Neural crest cell (in vitro differentiated cells): ENCODE data around the gene N4BP2L2. TPM values are rescaled to one million over a fixed set of nuclear protein-coding genes. Genes with fewer than 3 reads are reported as not detected.

Experiments used
- DNase-seq: peaks from one replicate; pipeline ENCODE4 v3.0.0; 2021; ENCODE audit warnings: low read depth, mixed read lengths, low spot score
- H3K27ac Mint-ChIP-seq: one replicate; pipeline ENCODE4 v1.8.0; 2021; ENCODE audit warnings: mild to moderate bottlenecking, mixed read lengths; ENCODE audit not compliant: unreplicated experiment
- H3K27me3 Mint-ChIP-seq: 2 replicates; pipeline ENCODE4 v1.8.0; 2021; ENCODE audit warnings: low read depth, mild to moderate bottlenecking, mixed read lengths
- H3K36me3 Mint-ChIP-seq: 2 replicates; pipeline ENCODE4 v1.8.0; 2021; ENCODE audit warnings: low read depth, mild to moderate bottlenecking, mixed read lengths
- H3K4me1 Mint-ChIP-seq: 2 replicates; pipeline ENCODE4 v1.8.0; 2021; ENCODE audit warnings: mixed read lengths
- H3K4me3 Mint-ChIP-seq: one replicate; pipeline ENCODE4 v1.8.0; 2021; ENCODE audit warnings: mild to moderate bottlenecking, mixed read lengths
- H3K9me3 Mint-ChIP-seq: 2 replicates; pipeline ENCODE4 v1.8.0; 2021; ENCODE audit warnings: mixed read lengths
- total RNA-seq: library from RNA; stranded (reverse); gene quantifications from 2 replicates; pipeline ENCODE4 v1.2.1, GENCODE V29; 2021
- TF ChIP-seq, protein P1 (sequence below): fragments of 200-600 bp; sonication (generic); conservative IDR thresholded peaks from 2 replicates; pipeline ENCODE4 v1.5.0; 2021; ENCODE audit warnings: antibody characterized with exemption, mild to moderate bottlenecking

Gene N4BP2L2
- total RNA-seq, 1 donor from 2014 or later: 81.1 TPM

DNA sequence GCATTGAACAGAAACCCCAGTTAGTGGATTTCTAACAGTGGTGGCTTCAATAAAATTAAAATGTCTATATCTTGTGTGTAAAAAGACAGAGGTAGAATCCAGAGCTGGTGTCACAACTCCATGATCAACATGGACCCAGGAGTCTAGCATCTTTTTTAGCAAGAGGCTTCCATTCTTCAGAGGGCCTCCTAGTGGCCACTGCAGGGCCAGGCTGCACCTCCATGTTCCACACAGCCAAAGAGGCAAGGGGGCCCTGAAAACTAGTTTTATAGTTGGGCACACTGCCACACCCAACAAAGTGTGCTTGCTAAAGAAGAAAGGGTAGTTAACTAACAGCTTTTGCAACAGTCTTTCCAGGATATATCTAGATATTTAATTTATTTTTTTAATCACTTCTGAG is 123.6 kb downstream of the N4BP2L2 start:
- peaks cover 4% of the 10 kb centered on the region for H3K4me1 Mint-ChIP-seq
- no peak overlapping the region for H3K27ac Mint-ChIP-seq
- TF ChIP-seq, protein P1, sequence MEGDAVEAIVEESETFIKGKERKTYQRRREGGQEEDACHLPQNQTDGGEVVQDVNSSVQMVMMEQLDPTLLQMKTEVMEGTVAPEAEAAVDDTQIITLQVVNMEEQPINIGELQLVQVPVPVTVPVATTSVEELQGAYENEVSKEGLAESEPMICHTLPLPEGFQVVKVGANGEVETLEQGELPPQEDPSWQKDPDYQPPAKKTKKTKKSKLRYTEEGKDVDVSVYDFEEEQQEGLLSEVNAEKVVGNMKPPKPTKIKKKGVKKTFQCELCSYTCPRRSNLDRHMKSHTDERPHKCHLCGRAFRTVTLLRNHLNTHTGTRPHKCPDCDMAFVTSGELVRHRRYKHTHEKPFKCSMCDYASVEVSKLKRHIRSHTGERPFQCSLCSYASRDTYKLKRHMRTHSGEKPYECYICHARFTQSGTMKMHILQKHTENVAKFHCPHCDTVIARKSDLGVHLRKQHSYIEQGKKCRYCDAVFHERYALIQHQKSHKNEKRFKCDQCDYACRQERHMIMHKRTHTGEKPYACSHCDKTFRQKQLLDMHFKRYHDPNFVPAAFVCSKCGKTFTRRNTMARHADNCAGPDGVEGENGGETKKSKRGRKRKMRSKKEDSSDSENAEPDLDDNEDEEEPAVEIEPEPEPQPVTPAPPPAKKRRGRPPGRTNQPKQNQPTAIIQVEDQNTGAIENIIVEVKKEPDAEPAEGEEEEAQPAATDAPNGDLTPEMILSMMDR: peak; percentile 62
- peaks cover 3% of the 10 kb centered on the region for H3K27me3 Mint-ChIP-seq
- H3K4me3 Mint-ChIP-seq: no peak overlapping the region
- no peak for DNase-seq
- H3K9me3 Mint-ChIP-seq: peaks cover 5% of the 10 kb centered on the region
- peaks cover 5% of the 10 kb centered on the region for H3K36me3 Mint-ChIP-seq

DNA sequence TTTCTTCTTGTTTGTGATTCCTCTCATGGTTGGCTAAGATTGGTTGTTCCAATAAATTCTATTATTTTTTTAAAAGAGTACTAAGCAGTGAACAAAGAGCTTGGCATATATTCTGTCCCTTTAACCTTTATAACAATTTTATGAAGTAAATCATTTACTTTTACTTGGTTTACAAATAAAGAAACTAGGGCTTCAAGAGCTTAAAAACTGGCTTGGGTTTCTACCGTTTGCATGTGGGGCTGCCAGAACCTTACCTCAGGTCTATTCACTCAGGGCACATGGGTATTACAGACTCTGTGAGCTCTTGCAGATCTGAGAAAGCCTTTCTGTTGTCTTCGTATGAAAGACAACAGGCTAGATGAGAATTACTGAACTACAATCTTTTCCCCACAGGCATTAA is 124.0 kb downstream of the N4BP2L2 start:
- TF ChIP-seq, protein P1: no peak
- Mint-ChIP-seq H3K4me1 (peaks cover 9% of the 10 kb centered on the region), H3K4me3 (no peak overlapping the region), H3K27ac (no peak overlapping the region), H3K9me3 (peaks cover 4% of the 10 kb centered on the region), H3K27me3 (peaks cover 3% of the 10 kb centered on the region), H3K36me3 (peaks cover 4% of the 10 kb centered on the region)
- no peak for DNase-seq

DNA sequence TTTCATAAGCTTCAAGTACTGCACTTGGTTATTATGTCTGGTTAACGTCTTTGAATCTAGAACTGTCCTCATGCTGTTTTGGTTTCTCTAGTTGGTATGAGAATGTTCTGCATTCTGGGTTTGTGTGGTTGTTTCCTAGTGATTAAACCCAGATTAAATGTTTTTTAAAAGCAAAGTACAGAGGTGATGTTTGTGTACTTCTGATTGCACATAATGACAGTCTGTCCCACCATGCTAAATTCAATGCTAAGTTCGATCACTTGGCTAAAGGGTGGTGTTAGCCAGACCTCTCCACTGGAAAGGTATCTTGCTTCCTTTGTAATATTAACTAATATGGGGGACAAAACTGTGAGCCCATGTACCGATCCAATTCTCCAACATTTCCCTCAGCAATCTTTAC is 125.3 kb downstream of the N4BP2L2 start:
- TF ChIP-seq, protein P1: no peak
- H3K9me3 Mint-ChIP-seq: peaks cover 2% of the 10 kb centered on the region
- no peak overlapping the region for H3K4me3 Mint-ChIP-seq
- H3K4me1 Mint-ChIP-seq: peaks cover 22% of the 10 kb centered on the region
- H3K27me3 Mint-ChIP-seq: peaks cover 3% of the 10 kb centered on the region
- H3K27ac Mint-ChIP-seq: no peak overlapping the region
- DNase-seq: no peak
- H3K36me3 Mint-ChIP-seq: peaks cover 3% of the 10 kb centered on the region

DNA sequence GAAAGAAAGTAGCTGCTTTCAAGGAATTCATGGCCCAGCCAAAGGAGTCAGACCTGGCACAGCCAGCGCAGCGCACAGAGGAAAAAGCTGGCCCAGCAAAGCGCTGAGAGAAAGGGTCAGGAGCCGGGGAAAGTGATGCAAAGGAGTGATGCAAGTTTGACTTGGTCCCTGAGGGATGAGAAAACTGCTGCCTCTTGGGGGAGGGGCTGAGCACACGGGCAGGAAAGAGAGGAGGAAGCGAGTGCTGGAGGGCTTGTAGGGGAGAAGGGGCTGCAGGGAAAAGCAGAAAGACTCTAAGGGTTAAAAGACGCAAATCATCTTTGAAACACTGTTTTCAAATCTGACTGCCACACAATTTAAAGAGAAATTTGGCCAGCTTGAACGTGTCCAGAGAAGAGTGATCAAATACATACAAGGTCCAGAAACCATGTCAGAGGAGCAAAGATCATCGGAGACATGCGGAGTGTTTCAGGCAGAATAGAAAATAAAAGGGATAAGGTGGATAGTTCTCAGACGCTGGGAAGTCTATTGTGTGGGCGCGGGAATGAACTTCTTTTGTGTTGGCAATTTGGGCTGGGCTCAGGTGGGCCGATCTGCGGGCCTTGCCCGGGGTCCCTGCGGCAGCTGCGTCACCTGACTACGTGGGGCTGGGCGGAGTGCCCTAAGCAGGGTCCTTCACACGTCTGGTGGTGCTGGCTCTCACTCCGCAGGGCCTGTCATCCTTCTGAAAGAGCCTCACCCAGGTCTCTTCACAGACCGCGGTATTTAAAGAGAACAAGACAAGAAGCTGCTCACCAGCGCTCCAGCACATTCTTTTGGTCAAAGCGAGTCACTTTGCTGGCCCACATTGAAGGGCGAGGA is 128.8 kb downstream of the N4BP2L2 start:
- no peaks in the 10 kb centered on the region for H3K36me3 Mint-ChIP-seq
- DNase-seq: no peak
- peak overlapping the region; percentile 8 for H3K27ac Mint-ChIP-seq
- no peaks in the 10 kb centered on the region for H3K9me3 Mint-ChIP-seq
- peak overlapping the region; percentile 62 for H3K4me3 Mint-ChIP-seq
- peaks cover 3% of the 10 kb centered on the region for H3K27me3 Mint-ChIP-seq
- TF ChIP-seq, protein P1: no peak
- H3K4me1 Mint-ChIP-seq: peaks cover 34% of the 10 kb centered on the region

DNA sequence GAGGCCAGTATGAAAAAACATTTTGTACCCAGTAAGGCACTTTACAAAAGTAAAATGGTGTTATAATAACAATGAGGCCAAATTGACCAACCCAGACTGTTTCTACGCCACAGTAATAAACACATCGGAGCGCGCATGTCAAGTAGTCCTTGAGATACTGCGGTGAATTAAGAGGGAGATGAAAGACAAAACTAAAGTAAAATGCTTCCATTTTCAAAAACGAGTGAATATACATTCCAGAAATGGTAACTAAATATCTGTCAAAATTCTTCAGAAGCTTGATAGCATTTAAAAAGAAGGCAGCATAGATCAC is 129.6 kb downstream of the N4BP2L2 start:
- Mint-ChIP-seq H3K27ac (no peak overlapping the region), H3K36me3 (no peaks in the 10 kb centered on the region), H3K4me1 (peaks cover 35% of the 10 kb centered on the region), H3K4me3 (no peak overlapping the region), H3K27me3 (peaks cover 3% of the 10 kb centered on the region), H3K9me3 (no peaks in the 10 kb centered on the region)
- TF ChIP-seq, protein P1: no peak
- DNase-seq: no peak
